Liver (tissue), 3 donors: ENCODE measurements around the gene RBMS3.

ENCODE experiments used
- GABPA ChIP-seq, 2 donors: IDR thresholded peaks in 1 of 2; conservative IDR thresholded peaks in 1 of 2; 2 replicates each; pipeline ENCODE4 v1.6.1; 2016; ENCODE audit warnings: antibody characterized with exemption in 2 of 2, mild to moderate bottlenecking in 1 of 2, moderate library complexity in 1 of 2
- HNF4A ChIP-seq, 2 donors: conservative IDR thresholded peaks; 2 replicates each; pipeline ENCODE4 v1.6.1; 2016; ENCODE audit warnings: antibody characterized with exemption in 2 of 2, mild to moderate bottlenecking in 2 of 2
- HNF4G ChIP-seq: IDR thresholded peaks from 2 replicates; pipeline ENCODE4 v1.6.1; 2016; ENCODE audit warnings: antibody characterized with exemption
- JUND ChIP-seq, 2 donors: IDR thresholded peaks; 2 replicates each; pipeline ENCODE4 v1.6.1; 2016; ENCODE audit warnings: antibody characterized with exemption in 2 of 2
- RAD21 ChIP-seq, 2 donors: IDR thresholded peaks; 2 replicates each; pipeline ENCODE4 v1.6.1; 2016; ENCODE audit warnings: antibody characterized with exemption in 2 of 2, mild to moderate bottlenecking in 2 of 2
- SP1 ChIP-seq: IDR thresholded peaks from 2 replicates; pipeline ENCODE4 v1.6.1; 2018; ENCODE audit warnings: antibody characterized with exemption, mild to moderate bottlenecking
- YY1 ChIP-seq: IDR thresholded peaks from 2 replicates; pipeline ENCODE4 v1.6.1; 2016; ENCODE audit warnings: antibody characterized with exemption, mild to moderate bottlenecking
- TF ChIP-seq, protein P1 (sequence below): fragments of 150-350 bp; IDR thresholded peaks from 2 replicates; pipeline ENCODE4 v1.5.1; 2017; ENCODE audit warnings: improper control_type of control experiment, low read depth, low read length; ENCODE audit not compliant: missing input control
- TF ChIP-seq, protein P2 (sequence below): IDR thresholded peaks from 2 replicates; pipeline ENCODE4 v1.6.1; 2016; ENCODE audit warnings: antibody characterized with exemption, mild to moderate bottlenecking
- TF ChIP-seq, protein P3 (sequence below): IDR thresholded peaks from 2 replicates; pipeline ENCODE4 v1.6.1; 2016; ENCODE audit warnings: antibody characterized with exemption
- TF ChIP-seq, protein P4 (sequence below): IDR thresholded peaks from 2 replicates; pipeline ENCODE4 v1.6.1; 2016; ENCODE audit warnings: antibody characterized with exemption
- donor health status: healthy.
- donor health status: healthy.

DNA sequence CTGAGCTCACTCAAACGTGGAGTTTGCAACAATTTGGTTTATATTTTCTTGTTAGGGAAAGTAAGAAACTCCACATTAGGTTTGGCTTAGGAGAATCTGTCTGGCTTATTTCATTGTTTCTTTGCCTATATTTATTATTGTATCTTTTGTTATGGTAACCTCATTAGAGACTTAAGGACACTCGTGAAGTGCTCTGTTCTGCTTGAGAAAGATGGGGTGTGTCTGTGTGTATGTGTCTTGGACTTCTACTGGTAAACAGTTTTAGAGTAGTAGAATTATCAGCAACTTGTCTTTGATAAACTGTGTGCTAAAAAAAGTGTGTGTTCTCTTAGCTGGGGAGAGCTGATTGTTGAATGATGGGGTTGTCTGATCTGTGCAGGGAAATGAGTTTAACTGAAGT lies 306.5 kb downstream of the RBMS3 start:
- no peak for TF ChIP-seq RAD21 (IDR thresholded peaks at IDR 0.05)
- TF ChIP-seq, protein P1, sequence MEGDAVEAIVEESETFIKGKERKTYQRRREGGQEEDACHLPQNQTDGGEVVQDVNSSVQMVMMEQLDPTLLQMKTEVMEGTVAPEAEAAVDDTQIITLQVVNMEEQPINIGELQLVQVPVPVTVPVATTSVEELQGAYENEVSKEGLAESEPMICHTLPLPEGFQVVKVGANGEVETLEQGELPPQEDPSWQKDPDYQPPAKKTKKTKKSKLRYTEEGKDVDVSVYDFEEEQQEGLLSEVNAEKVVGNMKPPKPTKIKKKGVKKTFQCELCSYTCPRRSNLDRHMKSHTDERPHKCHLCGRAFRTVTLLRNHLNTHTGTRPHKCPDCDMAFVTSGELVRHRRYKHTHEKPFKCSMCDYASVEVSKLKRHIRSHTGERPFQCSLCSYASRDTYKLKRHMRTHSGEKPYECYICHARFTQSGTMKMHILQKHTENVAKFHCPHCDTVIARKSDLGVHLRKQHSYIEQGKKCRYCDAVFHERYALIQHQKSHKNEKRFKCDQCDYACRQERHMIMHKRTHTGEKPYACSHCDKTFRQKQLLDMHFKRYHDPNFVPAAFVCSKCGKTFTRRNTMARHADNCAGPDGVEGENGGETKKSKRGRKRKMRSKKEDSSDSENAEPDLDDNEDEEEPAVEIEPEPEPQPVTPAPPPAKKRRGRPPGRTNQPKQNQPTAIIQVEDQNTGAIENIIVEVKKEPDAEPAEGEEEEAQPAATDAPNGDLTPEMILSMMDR: no peak
- TF ChIP-seq SP1: no peak
- TF ChIP-seq HNF4G: no peak
- no peak for TF ChIP-seq GABPA (IDR thresholded peaks at IDR 0.05 in 1 of 2, conservative IDR thresholded peaks at IDR 0.05 in 1 of 2)
- TF ChIP-seq YY1: no peak
- TF ChIP-seq, protein P2, sequence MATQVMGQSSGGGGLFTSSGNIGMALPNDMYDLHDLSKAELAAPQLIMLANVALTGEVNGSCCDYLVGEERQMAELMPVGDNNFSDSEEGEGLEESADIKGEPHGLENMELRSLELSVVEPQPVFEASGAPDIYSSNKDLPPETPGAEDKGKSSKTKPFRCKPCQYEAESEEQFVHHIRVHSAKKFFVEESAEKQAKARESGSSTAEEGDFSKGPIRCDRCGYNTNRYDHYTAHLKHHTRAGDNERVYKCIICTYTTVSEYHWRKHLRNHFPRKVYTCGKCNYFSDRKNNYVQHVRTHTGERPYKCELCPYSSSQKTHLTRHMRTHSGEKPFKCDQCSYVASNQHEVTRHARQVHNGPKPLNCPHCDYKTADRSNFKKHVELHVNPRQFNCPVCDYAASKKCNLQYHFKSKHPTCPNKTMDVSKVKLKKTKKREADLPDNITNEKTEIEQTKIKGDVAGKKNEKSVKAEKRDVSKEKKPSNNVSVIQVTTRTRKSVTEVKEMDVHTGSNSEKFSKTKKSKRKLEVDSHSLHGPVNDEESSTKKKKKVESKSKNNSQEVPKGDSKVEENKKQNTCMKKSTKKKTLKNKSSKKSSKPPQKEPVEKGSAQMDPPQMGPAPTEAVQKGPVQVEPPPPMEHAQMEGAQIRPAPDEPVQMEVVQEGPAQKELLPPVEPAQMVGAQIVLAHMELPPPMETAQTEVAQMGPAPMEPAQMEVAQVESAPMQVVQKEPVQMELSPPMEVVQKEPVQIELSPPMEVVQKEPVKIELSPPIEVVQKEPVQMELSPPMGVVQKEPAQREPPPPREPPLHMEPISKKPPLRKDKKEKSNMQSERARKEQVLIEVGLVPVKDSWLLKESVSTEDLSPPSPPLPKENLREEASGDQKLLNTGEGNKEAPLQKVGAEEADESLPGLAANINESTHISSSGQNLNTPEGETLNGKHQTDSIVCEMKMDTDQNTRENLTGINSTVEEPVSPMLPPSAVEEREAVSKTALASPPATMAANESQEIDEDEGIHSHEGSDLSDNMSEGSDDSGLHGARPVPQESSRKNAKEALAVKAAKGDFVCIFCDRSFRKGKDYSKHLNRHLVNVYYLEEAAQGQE: no peak
- TF ChIP-seq, protein P3, sequence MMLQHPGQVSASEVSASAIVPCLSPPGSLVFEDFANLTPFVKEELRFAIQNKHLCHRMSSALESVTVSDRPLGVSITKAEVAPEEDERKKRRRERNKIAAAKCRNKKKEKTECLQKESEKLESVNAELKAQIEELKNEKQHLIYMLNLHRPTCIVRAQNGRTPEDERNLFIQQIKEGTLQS: no peak
- TF ChIP-seq, protein P4, sequence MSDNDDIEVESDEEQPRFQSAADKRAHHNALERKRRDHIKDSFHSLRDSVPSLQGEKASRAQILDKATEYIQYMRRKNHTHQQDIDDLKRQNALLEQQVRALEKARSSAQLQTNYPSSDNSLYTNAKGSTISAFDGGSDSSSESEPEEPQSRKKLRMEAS: no peak
- TF ChIP-seq JUND (IDR thresholded peaks at IDR 0.05): no peak
- TF ChIP-seq HNF4A (conservative IDR thresholded peaks at IDR 0.05): no peak
